ENCODE results near the gene EHMT2. TPM values are rescaled to one million over a fixed set of nuclear protein-coding genes. Genes with fewer than 3 reads are reported as not detected.

The EHMT2 gene
- total and polyA plus RNA-seq, 2 of the 4 experiments (the other 2 are of a cell fraction), result 38.0 to 51.2 TPM

- Histone ChIP-seq H3K9me3 (ENCODE audit: control insufficient read depth, insufficient read depth, low read length) (no peaks in the 10 kb centered on the region), H3K4ac (ENCODE audit: low read depth, low read length) (no peak overlapping the region), H3K23ac (ENCODE audit: low read depth, low read length) (no peak overlapping the region), H3K27ac (ENCODE audit: insufficient read depth, low read length) (no peak overlapping the region), H3K9me1 (ENCODE audit: insufficient read depth, low read length) (0 out of 2 replicates have a peak, but pooled peaks cover under 1% of the 10 kb centered on the region), H3K18ac (ENCODE audit: low read depth, low read length) (no peak overlapping the region), H3K9ac (ENCODE audit: low read depth, low read length) (no peak overlapping the region), H2AK9ac (replicated peaks; ENCODE audit: low read depth, low read length, poor library complexity) (no peak overlapping the region), H3K4me2 (ENCODE audit: low read depth, low read length) (no peak overlapping the region), H4K91ac (ENCODE audit: insufficient read depth, low read depth, low read length) (no peak overlapping the region), H3K4me1 (ENCODE audit: control insufficient read depth, insufficient read depth, low read length) (peaks cover 10% of the 10 kb centered on the region), H2BK15ac (ENCODE audit: low read depth, low read length) (no peak overlapping the region), H4K20me1 (ENCODE audit: insufficient read depth, low read length) (0 out of 2 replicates have a peak, but pooled peaks cover 2% of the 10 kb centered on the region), H2AK5ac (ENCODE audit: low read depth, low read length) (no peak overlapping the region), H3K56ac (ENCODE audit: extremely low read depth, insufficient read depth, low read length) (no peak overlapping the region), H3K27me3 (ENCODE audit: control insufficient read depth, insufficient read depth, low read length) (no peaks in the 10 kb centered on the region), H3K4me3 (ENCODE audit: insufficient read depth, low read depth, low read length) (no peak overlapping the region), H3K79me1 (ENCODE audit: low read depth in 1 of 2, low read length in 2 of 2) (no peaks in the 10 kb centered on the region), H2BK120ac (ENCODE audit: low read depth, low read length) (no peak overlapping the region), H3K36me3 (ENCODE audit: control insufficient read depth, insufficient read depth, low read length) (peaks cover 34% of the 10 kb centered on the region), H3K14ac (replicated peaks; ENCODE audit: low read depth, low read length) (no peak overlapping the region), H2AFZ (replicated peaks; ENCODE audit: low read length, poor library complexity) (no peak overlapping the region), H2BK20ac (ENCODE audit: low read depth, low read length) (no peak overlapping the region), H2BK5ac (ENCODE audit: low read depth, low read length, poor library complexity, severe bottlenecking) (no peak overlapping the region), H4K8ac (ENCODE audit: low read depth in 2 of 2, low read length in 2 of 2) (no peak overlapping the region), H4K5ac (ENCODE audit: low read depth, low read length) (no peak overlapping the region)
- dilution Hi-C loops (cut with HindIII; ENCODE audit: low sequenced_read_pairs, unreplicated experiment), result no loop called here
- in situ Hi-C loops (cut with MboI; ENCODE audit: low sequenced_read_pairs), result no loop called here
- ChIA-PET CTCF (no interaction called here), POLR2A (ENCODE audit: unreplicated experiment) (no interaction called here)
- intact Hi-C loops (cut with micrococcal nuclease), result no loop called here
- ATAC-seq (ENCODE audit: low read depth) (no peak), DNase-seq (no peak)
- TF ChIP-seq ELK1 (IDR thresholded peaks at IDR 0.05; ENCODE audit: borderline replicate concordance, low read depth, low read length) (no peak), NFE2L2 (IDR thresholded peaks at IDR 0.05; ENCODE audit: low read depth, low read length) (no peak), RFX5 (IDR thresholded peaks at IDR 0.05; ENCODE audit: low read depth, low read length) (no peak), MXI1 (IDR thresholded peaks at IDR 0.05; ENCODE audit: borderline replicate concordance, low read depth, low read length) (no peak), MAZ (IDR thresholded peaks at IDR 0.05; ENCODE audit: borderline replicate concordance, low read depth, low read length) (no peak), RAD21 (IDR thresholded peaks at IDR 0.05; ENCODE audit: low read length) (no peak), SMC3 (IDR thresholded peaks at IDR 0.05; ENCODE audit: low read depth, low read length) (no peak), CHD1 (IDR thresholded peaks at IDR 0.05; ENCODE audit: low read depth, low read length) (no peak), FOS (IDR thresholded peaks at IDR 0.05; ENCODE audit: low read depth, low read length) (no peak), POLR2A (IDR thresholded peaks at IDR 0.05; ENCODE audit: low read depth, low read length) (no peak), USF2 (IDR thresholded peaks at IDR 0.05; ENCODE audit: low read depth, low read length) (no peak)
- 71% methylated on average over 2 of the region's 3 CpGs; no CpG with 5 or more reads in 1 of the 2 experiments for WGBS, 2 experiments (ENCODE audit: extremely low coverage in 2 of 2, insufficient read length in 1 of 2)
- no TSS peak for BruUV-seq (replicated peaks)
Observed at GRCh38 chr6:31878222-31878621, 19.3 kb downstream of the EHMT2 start.
